HEK293 (cell line): ENCODE measurements around the gene NEO1.
A peak's percentile ranks its signal among the peaks of the same experiment; 100 is the strongest.

ENCODE experiments used
- FEZF1 ChIP-seq: fragments of 450-650 bp; formaldehyde crosslinking; IDR thresholded peaks from 2 replicates; pipeline ENCODE4 v1.5.1; 2016; ENCODE audit warnings: missing biosample characterization, missing genetic modification characterization
- GFI1B ChIP-seq: fragments of 450-650 bp; formaldehyde crosslinking; IDR thresholded peaks from 2 replicates; pipeline ENCODE4 v1.5.1; 2016; ENCODE audit warnings: missing biosample characterization, missing genetic modification characterization
- HOXC10 ChIP-seq: sonication (generic); formaldehyde crosslinking; IDR thresholded peaks from 2 replicates; pipeline ENCODE4 v1.8.1; 2023; ENCODE audit warnings: mild to moderate bottlenecking, missing genetic modification reagents
- IKZF3 ChIP-seq: fragments of 450-650 bp; IDR thresholded peaks from 2 replicates; pipeline ENCODE4 v1.5.0; 2018; ENCODE audit warnings: missing biosample characterization, mild to moderate bottlenecking, missing genetic modification characterization, moderate library complexity
- KLF1 ChIP-seq: fragments of 450-650 bp; formaldehyde crosslinking; IDR thresholded peaks from 2 replicates; pipeline ENCODE4 v1.5.1; 2016; ENCODE audit warnings: missing biosample characterization, missing genetic modification characterization
- KLF16 ChIP-seq: fragments of 450-650 bp; formaldehyde crosslinking; IDR thresholded peaks from 2 replicates; pipeline ENCODE4 v1.5.1; 2017; ENCODE audit warnings: missing biosample characterization, missing genetic modification characterization
- OSR2 ChIP-seq: fragments of 450-650 bp; formaldehyde crosslinking; IDR thresholded peaks from 2 replicates; pipeline ENCODE4 v1.5.1; 2016; ENCODE audit warnings: missing biosample characterization, missing genetic modification characterization
- RBAK ChIP-seq: fragments of 450-650 bp; formaldehyde crosslinking; IDR thresholded peaks from 2 replicates; pipeline ENCODE4 v1.5.1; 2016; ENCODE audit warnings: missing biosample characterization, missing genetic modification characterization
- WT1 ChIP-seq: fragments of 450-650 bp; formaldehyde crosslinking; IDR thresholded peaks from 2 replicates; pipeline ENCODE4 v1.5.1; 2016; ENCODE audit warnings: missing biosample characterization, missing genetic modification characterization
- ZEB2 ChIP-seq: fragments of 450-650 bp; formaldehyde crosslinking; IDR thresholded peaks from 2 replicates; pipeline ENCODE4 v1.5.1; 2016; ENCODE audit warnings: missing biosample characterization, missing genetic modification characterization
- ZFP37 ChIP-seq: fragments of 450-650 bp; formaldehyde crosslinking; IDR thresholded peaks from 2 replicates; pipeline ENCODE4 v1.5.1; 2016; ENCODE audit warnings: missing biosample characterization, missing genetic modification characterization
- ZNF114 ChIP-seq: fragments of 450-650 bp; formaldehyde crosslinking; IDR thresholded peaks from 2 replicates; pipeline ENCODE4 v1.5.0; 2017; ENCODE audit warnings: missing biosample characterization, missing genetic modification characterization
- ZNF133 ChIP-seq: fragments of 450-650 bp; formaldehyde crosslinking; IDR thresholded peaks from 2 replicates; pipeline ENCODE4 v1.5.1; 2016; ENCODE audit warnings: missing biosample characterization, missing genetic modification characterization
- ZNF140 ChIP-seq: fragments of 450-650 bp; formaldehyde crosslinking; IDR thresholded peaks from 2 replicates; pipeline ENCODE4 v1.5.1; 2016; ENCODE audit warnings: missing biosample characterization, missing genetic modification characterization
- ZNF2 ChIP-seq: fragments of 450-650 bp; formaldehyde crosslinking; IDR thresholded peaks from 2 replicates; pipeline ENCODE4 v1.5.1; 2016; ENCODE audit warnings: missing biosample characterization, missing genetic modification characterization
- ZNF211 ChIP-seq: fragments of 450-650 bp; formaldehyde crosslinking; IDR thresholded peaks from 2 replicates; pipeline ENCODE4 v1.5.1; 2016; ENCODE audit warnings: low read depth, missing biosample characterization, missing genetic modification characterization
- ZNF221 ChIP-seq: fragments of 450-650 bp; formaldehyde crosslinking; IDR thresholded peaks from 2 replicates; pipeline ENCODE4 v1.5.1; 2017; ENCODE audit warnings: missing biosample characterization, missing genetic modification characterization, borderline replicate concordance
- ZNF473 ChIP-seq: fragments of 450-650 bp; formaldehyde crosslinking; IDR thresholded peaks from 2 replicates; pipeline ENCODE4 v1.5.1; 2017; ENCODE audit warnings: missing biosample characterization, missing genetic modification characterization
- ZNF501 ChIP-seq: fragments of 450-650 bp; formaldehyde crosslinking; IDR thresholded peaks from 2 replicates; pipeline ENCODE4 v1.5.1; 2016; ENCODE audit warnings: missing biosample characterization, missing genetic modification characterization
- ZNF530 ChIP-seq: fragments of 450-650 bp; formaldehyde crosslinking; IDR thresholded peaks from 2 replicates; pipeline ENCODE4 v1.5.1; 2016; ENCODE audit warnings: low read depth, missing biosample characterization, missing genetic modification characterization
- ZNF548 ChIP-seq: fragments of 450-650 bp; formaldehyde crosslinking; IDR thresholded peaks from 2 replicates; pipeline ENCODE4 v1.5.1; 2016; ENCODE audit warnings: missing biosample characterization, missing genetic modification characterization
- ZNF571 ChIP-seq: fragments of 450-650 bp; formaldehyde crosslinking; IDR thresholded peaks from 2 replicates; pipeline ENCODE4 v1.5.0; 2017; ENCODE audit warnings: missing biosample characterization, missing genetic modification characterization
- ZNF596 ChIP-seq: fragments of 450-650 bp; IDR thresholded peaks from 2 replicates; pipeline ENCODE4 v1.5.0; 2018; ENCODE audit warnings: missing biosample characterization, mild to moderate bottlenecking, missing genetic modification characterization, moderate library complexity
- ZNF629 ChIP-seq: fragments of 450-650 bp; formaldehyde crosslinking; IDR thresholded peaks from 2 replicates; pipeline ENCODE4 v1.5.1; 2017; ENCODE audit warnings: missing biosample characterization, missing genetic modification characterization
- TF ChIP-seq, protein P1 (sequence below): fragments of 450-650 bp; formaldehyde crosslinking; IDR thresholded peaks from 2 replicates; pipeline ENCODE4 v1.5.1; 2017; ENCODE audit warnings: missing biosample characterization, missing genetic modification characterization
- TF ChIP-seq, protein P2 (sequence below): fragments of 450-650 bp; formaldehyde crosslinking; IDR thresholded peaks from 2 replicates; pipeline ENCODE4 v1.5.1; 2016; ENCODE audit warnings: missing biosample characterization, missing genetic modification characterization
- TF ChIP-seq, protein P3 (sequence below): fragments of 450-650 bp; formaldehyde crosslinking; IDR thresholded peaks from 2 replicates; pipeline ENCODE4 v1.5.1; 2016; ENCODE audit warnings: missing biosample characterization, missing genetic modification characterization
- TF ChIP-seq, protein P4 (sequence below): fragments of 450-650 bp; formaldehyde crosslinking; IDR thresholded peaks from 2 replicates; pipeline ENCODE4 v1.5.1; 2016; ENCODE audit warnings: missing biosample characterization, missing genetic modification characterization
- TF ChIP-seq, protein P5 (sequence below): fragments of 450-650 bp; formaldehyde crosslinking; IDR thresholded peaks from 2 replicates; pipeline ENCODE4 v1.5.1; 2016; ENCODE audit warnings: missing biosample characterization, missing genetic modification characterization, borderline replicate concordance
- TF ChIP-seq, protein P6 (sequence below): fragments of 450-650 bp; formaldehyde crosslinking; IDR thresholded peaks from 2 replicates; pipeline ENCODE4 v1.5.1; 2016; ENCODE audit warnings: missing biosample characterization, missing genetic modification characterization

The NEO1 gene

DNA sequence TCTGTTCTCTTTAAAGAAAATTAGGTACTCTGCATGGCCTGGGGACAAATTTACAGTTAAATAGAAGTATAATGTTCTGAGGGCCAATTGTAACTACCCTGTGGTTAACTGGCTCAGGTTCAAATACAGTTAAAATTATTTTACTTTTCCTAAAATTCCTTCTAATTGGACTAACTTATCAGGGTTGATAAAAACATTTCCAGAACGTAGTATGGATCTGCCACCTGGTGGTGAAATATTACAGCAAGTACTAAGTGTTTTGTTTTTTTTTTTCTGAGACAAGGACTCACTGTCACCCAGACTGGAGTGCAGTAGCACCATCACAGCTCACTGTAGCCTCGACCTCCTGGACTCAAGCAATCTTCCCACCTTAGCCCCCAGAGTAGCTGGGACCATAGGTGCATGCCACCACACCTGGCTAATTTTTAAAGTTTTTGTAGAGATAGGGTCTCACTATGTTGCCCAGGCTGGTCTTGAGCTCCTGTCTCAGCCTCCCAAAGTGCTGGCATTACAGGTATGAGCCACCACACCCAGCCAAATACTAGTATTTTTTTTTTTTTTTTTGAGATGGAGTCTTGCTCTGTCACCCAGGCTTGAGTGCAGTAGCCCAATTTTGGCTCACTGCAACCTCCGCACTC lies 29.2 kb downstream of the NEO1 start (continued):
- TF ChIP-seq ZNF596 (tag by site-specific recombination) (no peak), ZEB2 (tag by site-specific recombination) (no peak), KLF1 (tag by site-specific recombination) (no peak), ZNF629 (no peak), ZNF140 (tag by site-specific recombination) (no peak), GFI1B (tag by site-specific recombination) (no peak), ZNF211 (no peak), HOXC10 (no peak), FEZF1 (tag by site-specific recombination) (no peak), ZNF571 (no peak), ZNF530 (tag by site-specific recombination) (no peak), ZNF221 (tag by site-specific recombination) (no peak), RBAK (tag by site-specific recombination) (no peak), IKZF3 (tag by site-specific recombination) (peak; percentile 44; the same call in 1 of the 2 replicates), WT1 (tag by site-specific recombination) (no peak), OSR2 (tag by site-specific recombination) (no peak), ZNF2 (tag by site-specific recombination) (peak; percentile 89), ZNF548 (tag by site-specific recombination) (no peak), ZNF133 (no peak), ZFP37 (no peak), ZNF501 (no peak), ZNF114 (tag by site-specific recombination) (no peak), ZNF473 (tag by site-specific recombination) (no peak), KLF16 (tag by site-specific recombination) (no peak)
- TF ChIP-seq, protein P1, sequence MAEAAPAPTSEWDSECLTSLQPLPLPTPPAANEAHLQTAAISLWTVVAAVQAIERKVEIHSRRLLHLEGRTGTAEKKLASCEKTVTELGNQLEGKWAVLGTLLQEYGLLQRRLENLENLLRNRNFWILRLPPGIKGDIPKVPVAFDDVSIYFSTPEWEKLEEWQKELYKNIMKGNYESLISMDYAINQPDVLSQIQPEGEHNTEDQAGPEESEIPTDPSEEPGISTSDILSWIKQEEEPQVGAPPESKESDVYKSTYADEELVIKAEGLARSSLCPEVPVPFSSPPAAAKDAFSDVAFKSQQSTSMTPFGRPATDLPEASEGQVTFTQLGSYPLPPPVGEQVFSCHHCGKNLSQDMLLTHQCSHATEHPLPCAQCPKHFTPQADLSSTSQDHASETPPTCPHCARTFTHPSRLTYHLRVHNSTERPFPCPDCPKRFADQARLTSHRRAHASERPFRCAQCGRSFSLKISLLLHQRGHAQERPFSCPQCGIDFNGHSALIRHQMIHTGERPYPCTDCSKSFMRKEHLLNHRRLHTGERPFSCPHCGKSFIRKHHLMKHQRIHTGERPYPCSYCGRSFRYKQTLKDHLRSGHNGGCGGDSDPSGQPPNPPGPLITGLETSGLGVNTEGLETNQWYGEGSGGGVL (tag by site-specific recombination), result no peak
- TF ChIP-seq, protein P2, sequence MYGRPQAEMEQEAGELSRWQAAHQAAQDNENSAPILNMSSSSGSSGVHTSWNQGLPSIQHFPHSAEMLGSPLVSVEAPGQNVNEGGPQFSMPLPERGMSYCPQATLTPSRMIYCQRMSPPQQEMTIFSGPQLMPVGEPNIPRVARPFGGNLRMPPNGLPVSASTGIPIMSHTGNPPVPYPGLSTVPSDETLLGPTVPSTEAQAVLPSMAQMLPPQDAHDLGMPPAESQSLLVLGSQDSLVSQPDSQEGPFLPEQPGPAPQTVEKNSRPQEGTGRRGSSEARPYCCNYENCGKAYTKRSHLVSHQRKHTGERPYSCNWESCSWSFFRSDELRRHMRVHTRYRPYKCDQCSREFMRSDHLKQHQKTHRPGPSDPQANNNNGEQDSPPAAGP (tag by site-specific recombination), result no peak
- TF ChIP-seq, protein P3, sequence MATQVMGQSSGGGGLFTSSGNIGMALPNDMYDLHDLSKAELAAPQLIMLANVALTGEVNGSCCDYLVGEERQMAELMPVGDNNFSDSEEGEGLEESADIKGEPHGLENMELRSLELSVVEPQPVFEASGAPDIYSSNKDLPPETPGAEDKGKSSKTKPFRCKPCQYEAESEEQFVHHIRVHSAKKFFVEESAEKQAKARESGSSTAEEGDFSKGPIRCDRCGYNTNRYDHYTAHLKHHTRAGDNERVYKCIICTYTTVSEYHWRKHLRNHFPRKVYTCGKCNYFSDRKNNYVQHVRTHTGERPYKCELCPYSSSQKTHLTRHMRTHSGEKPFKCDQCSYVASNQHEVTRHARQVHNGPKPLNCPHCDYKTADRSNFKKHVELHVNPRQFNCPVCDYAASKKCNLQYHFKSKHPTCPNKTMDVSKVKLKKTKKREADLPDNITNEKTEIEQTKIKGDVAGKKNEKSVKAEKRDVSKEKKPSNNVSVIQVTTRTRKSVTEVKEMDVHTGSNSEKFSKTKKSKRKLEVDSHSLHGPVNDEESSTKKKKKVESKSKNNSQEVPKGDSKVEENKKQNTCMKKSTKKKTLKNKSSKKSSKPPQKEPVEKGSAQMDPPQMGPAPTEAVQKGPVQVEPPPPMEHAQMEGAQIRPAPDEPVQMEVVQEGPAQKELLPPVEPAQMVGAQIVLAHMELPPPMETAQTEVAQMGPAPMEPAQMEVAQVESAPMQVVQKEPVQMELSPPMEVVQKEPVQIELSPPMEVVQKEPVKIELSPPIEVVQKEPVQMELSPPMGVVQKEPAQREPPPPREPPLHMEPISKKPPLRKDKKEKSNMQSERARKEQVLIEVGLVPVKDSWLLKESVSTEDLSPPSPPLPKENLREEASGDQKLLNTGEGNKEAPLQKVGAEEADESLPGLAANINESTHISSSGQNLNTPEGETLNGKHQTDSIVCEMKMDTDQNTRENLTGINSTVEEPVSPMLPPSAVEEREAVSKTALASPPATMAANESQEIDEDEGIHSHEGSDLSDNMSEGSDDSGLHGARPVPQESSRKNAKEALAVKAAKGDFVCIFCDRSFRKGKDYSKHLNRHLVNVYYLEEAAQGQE (tag by site-specific recombination), result no peak
- TF ChIP-seq, protein P4, sequence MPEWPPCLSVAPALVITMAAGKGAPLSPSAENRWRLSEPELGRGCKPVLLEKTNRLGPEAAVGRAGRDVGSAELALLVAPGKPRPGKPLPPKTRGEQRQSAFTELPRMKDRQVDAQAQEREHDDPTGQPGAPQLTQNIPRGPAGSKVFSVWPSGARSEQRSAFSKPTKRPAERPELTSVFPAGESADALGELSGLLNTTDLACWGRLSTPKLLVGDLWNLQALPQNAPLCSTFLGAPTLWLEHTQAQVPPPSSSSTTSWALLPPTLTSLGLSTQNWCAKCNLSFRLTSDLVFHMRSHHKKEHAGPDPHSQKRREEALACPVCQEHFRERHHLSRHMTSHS (tag by site-specific recombination), result no peak
- TF ChIP-seq, protein P5, sequence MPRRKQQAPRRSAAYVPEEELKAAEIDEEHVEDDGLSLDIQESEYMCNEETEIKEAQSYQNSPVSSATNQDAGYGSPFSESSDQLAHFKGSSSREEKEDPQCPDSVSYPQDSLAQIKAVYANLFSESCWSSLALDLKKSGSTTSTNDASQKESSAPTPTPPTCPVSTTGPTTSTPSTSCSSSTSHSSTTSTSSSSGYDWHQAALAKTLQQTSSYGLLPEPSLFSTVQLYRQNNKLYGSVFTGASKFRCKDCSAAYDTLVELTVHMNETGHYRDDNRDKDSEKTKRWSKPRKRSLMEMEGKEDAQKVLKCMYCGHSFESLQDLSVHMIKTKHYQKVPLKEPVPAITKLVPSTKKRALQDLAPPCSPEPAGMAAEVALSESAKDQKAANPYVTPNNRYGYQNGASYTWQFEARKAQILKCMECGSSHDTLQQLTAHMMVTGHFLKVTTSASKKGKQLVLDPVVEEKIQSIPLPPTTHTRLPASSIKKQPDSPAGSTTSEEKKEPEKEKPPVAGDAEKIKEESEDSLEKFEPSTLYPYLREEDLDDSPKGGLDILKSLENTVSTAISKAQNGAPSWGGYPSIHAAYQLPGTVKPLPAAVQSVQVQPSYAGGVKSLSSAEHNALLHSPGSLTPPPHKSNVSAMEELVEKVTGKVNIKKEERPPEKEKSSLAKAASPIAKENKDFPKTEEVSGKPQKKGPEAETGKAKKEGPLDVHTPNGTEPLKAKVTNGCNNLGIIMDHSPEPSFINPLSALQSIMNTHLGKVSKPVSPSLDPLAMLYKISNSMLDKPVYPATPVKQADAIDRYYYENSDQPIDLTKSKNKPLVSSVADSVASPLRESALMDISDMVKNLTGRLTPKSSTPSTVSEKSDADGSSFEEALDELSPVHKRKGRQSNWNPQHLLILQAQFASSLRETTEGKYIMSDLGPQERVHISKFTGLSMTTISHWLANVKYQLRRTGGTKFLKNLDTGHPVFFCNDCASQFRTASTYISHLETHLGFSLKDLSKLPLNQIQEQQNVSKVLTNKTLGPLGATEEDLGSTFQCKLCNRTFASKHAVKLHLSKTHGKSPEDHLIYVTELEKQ, result no peak
- TF ChIP-seq, protein P6, sequence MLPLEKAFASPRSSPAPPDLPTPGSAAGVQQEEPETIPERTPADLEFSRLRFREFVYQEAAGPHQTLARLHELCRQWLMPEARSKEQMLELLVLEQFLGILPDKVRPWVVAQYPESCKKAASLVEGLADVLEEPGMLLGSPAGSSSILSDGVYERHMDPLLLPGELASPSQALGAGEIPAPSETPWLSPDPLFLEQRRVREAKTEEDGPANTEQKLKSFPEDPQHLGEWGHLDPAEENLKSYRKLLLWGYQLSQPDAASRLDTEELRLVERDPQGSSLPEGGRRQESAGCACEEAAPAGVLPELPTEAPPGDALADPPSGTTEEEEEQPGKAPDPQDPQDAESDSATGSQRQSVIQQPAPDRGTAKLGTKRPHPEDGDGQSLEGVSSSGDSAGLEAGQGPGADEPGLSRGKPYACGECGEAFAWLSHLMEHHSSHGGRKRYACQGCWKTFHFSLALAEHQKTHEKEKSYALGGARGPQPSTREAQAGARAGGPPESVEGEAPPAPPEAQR (tag by site-specific recombination), result no peak
